Stimulated activated CD8-positive, alpha-beta memory T cell treated with anti-CD3 and anti-CD28 coated beads, Interleukin-7, amount 100 ng/mL, for 1 hour (primary cell): Measurements from ENCODE around the gene EPG5.
"Not testable (repeated sequence)": the region's sequence is repeated elsewhere in the genome, so short reads cannot be mapped to it uniquely, and the experiment has no call there.

Experiments used
- DNase-seq, 2 donors: peaks; one replicate each; pipeline ENCODE4 v3.0.0-alpha.2; 2020; ENCODE audit warnings: low read depth in 2 of 2

The EPG5 gene

GRCh38 chr18:45838302-45839070, 128.6 kb downstream of the EPG5 start:
- no peak for DNase-seq

- DNase-seq: no peak
Observed at GRCh38 chr18:45837283-45838070, 129.7 kb downstream of the EPG5 start.

- no peak for DNase-seq
Observed at GRCh38 chr18:45836242-45837205, 130.6 kb downstream of the EPG5 start.

- no peak for DNase-seq
Observed at GRCh38 chr18:45835057-45835636, 132.0 kb downstream of the EPG5 start.

GRCh38 chr18:45834306-45834705, 132.8 kb downstream of the EPG5 start:
- no peak for DNase-seq

- no peak for DNase-seq
Observed at GRCh38 chr18:45833846-45834245, 133.3 kb downstream of the EPG5 start.

- no peak for DNase-seq
Observed at GRCh38 chr18:45830917-45831316, 136.2 kb downstream of the EPG5 start.

- no peak for DNase-seq
Observed at GRCh38 chr18:45829855-45830254, 137.3 kb downstream of the EPG5 start.

GRCh38 chr18:45828917-45829811, 138.0 kb downstream of the EPG5 start:
- no peak for DNase-seq

- not testable (repeated sequence) for DNase-seq
Observed at GRCh38 chr18:45826716-45827115, 140.4 kb downstream of the EPG5 start.

GRCh38 chr18:45826084-45826483, 141.0 kb downstream of the EPG5 start:
- DNase-seq: no peak

- no peak for DNase-seq
Observed at GRCh38 chr18:45825258-45826044, 141.7 kb downstream of the EPG5 start, which contains the start of gene SIGLEC15. TSS of gene SIGLEC15 (plus strand) at chr18:45825675. CDS start at chr18:45825729, 54 bp downstream.

- DNase-seq: no peak
Observed at GRCh38 chr18:45821711-45822110, 145.4 kb downstream of the EPG5 start.

- no peak for DNase-seq
Observed at GRCh38 chr18:45821026-45821425, 146.1 kb downstream of the EPG5 start.

GRCh38 chr18:45820106-45820745, 146.9 kb downstream of the EPG5 start:
- no peak for DNase-seq

- not testable (repeated sequence) for DNase-seq
Observed at GRCh38 chr18:45818765-45819164, 148.4 kb downstream of the EPG5 start.

- DNase-seq: no peak
Observed at GRCh38 chr18:45817543-45817942, 149.6 kb downstream of the EPG5 start.

- DNase-seq: not testable (repeated sequence)
Observed at GRCh38 chr18:45814733-45815132, 152.4 kb downstream of the EPG5 start.

GRCh38 chr18:45807144-45807543, 160.0 kb downstream of the EPG5 start:
- not testable (repeated sequence) for DNase-seq
